Measurements from ENCODE around the gene GYG1. TPM values are rescaled to one million over a fixed set of nuclear protein-coding genes. Genes with fewer than 3 reads are reported as not detected.

The GYG1 gene
- total and polyA plus RNA-seq, 2 of the 8 experiments (the other 6 are each of a cell fraction or from before 2014, with no cell fraction given), result 19.4 to 34.2 TPM

- peaks cover 0 to 9% (median 1%) of the 10 kb centered on the region in 4 experiments; a peak in 1 of 7 replicates for H3K4me1 ChIP-seq (replicated peaks in 1 of 4; ENCODE audit: control insufficient read depth in 3 of 4, insufficient read depth in 4 of 4, low read length in 3 of 4)
- H2AK5ac ChIP-seq (ENCODE audit: low read depth, low read length), result no peak overlapping the region
- H3K23ac ChIP-seq (ENCODE audit: insufficient read length), result no peak overlapping the region
- no peak overlapping the region for H4K91ac ChIP-seq (replicated peaks; ENCODE audit: insufficient read length, low read length)
- no peak overlapping the region for H4K8ac ChIP-seq (ENCODE audit: extremely low read depth, insufficient read depth, low read length)
- H3K4me3 ChIP-seq (ENCODE audit: extremely low read depth in 1 of 4, insufficient read depth in 2 of 4, low read depth in 3 of 4, low read length in 4 of 4), result no peak overlapping the region
- H2BK5ac ChIP-seq (ENCODE audit: low read depth, low read length), result no peak overlapping the region
- no peak for FAIRE-seq
- H4K5ac ChIP-seq (ENCODE audit: insufficient read length, low read depth, low read length), result no peak overlapping the region
- TF ChIP-seq ATF3 (IDR thresholded peaks at IDR 0.05; ENCODE audit: insufficient read depth, low read depth, low read length) (no peak), PHF8 (conservative IDR thresholded peaks at IDR 0.05; ENCODE audit: low read depth, low read length) (no peak), SIX5 (IDR thresholded peaks at IDR 0.05; ENCODE audit: low read depth, low read length) (no peak), RXRA (IDR thresholded peaks at IDR 0.05; ENCODE audit: insufficient read depth, low read depth, low read length) (no peak), SP2 (IDR thresholded peaks at IDR 0.05; ENCODE audit: low read length) (no peak)
- no peak overlapping the region for H3K18ac ChIP-seq (ENCODE audit: extremely low read depth, low read length)
- H3K36me3 ChIP-seq (ENCODE audit: control insufficient read depth in 2 of 4, insufficient read depth in 4 of 4, low read length in 3 of 4), result peaks cover 0 to 3% (median under 1%) of the 10 kb centered on the region in 4 experiments; a peak in 2 of 8 replicates
- no peak overlapping the region for H2BK20ac ChIP-seq (ENCODE audit: low read length)
- 94% methylated on average over 4 of the region's 4 CpGs; no CpG with 5 or more reads in 1 of the 2 experiments for WGBS, 2 experiments (ENCODE audit: extremely low coverage in 1 of 2, insufficient coverage in 1 of 2, insufficient read length in 1 of 2, insufficient replicate concordance in 2 of 2, low coverage in 1 of 2, low lambda C conversion rate in 2 of 2, missing lambda C conversion rate in 1 of 2)
- H3K4me2 ChIP-seq (ENCODE audit: insufficient read depth in 1 of 2, low read depth in 2 of 2, low read length in 2 of 2), result peak overlapping the region in 1 of 2 experiments; percentile 71; a peak in 1 of 4 replicates
- no peak overlapping the region for H3K27ac ChIP-seq (ENCODE audit: low read depth, low read length)
- H2BK15ac ChIP-seq (ENCODE audit: low read length), result no peak overlapping the region
- H4K20me1 ChIP-seq (replicated peaks in 1 of 2; ENCODE audit: control insufficient read depth in 1 of 2, insufficient read depth in 2 of 2, low read length in 2 of 2), result no peaks in the 10 kb centered on the region
- ChIA-PET CTCF (ENCODE audit: partially characterized antibody) (interaction anchor here (0.7 to 1.9 kb wide), 11 partner anchors 8 to 503 kb away, joined by 3 to 9 read pairs (median 3); no protein-coding TSS in a partner anchor), POLR2A (ENCODE audit: partially characterized antibody) (interaction anchor here (1.1 to 2.0 kb wide), 5 partner anchors 9 to 97 kb away, joined by 3 to 5 read pairs (median 4); no protein-coding TSS in a partner anchor)
- H2BK12ac ChIP-seq (ENCODE audit: low read depth, low read length), result no peak overlapping the region
- no peak overlapping the region for H2AFZ ChIP-seq (ENCODE audit: low read length)
- peaks cover 2% of the 10 kb centered on the region; the same call in 1 of the 2 replicates for H3K79me1 ChIP-seq (ENCODE audit: low read depth, low read length)
- no peak overlapping the region for H3K14ac ChIP-seq (ENCODE audit: insufficient read length)
- no peak overlapping the region for H2BK120ac ChIP-seq (replicated peaks; ENCODE audit: low read depth, low read length)
- H3K27me3 ChIP-seq (replicated peaks in 1 of 4; ENCODE audit: control insufficient read depth in 3 of 4, extremely low read depth in 1 of 4, insufficient read depth in 3 of 4, low read length in 3 of 4), result peaks cover 0 to 8% (median 6%) of the 10 kb centered on the region in 4 experiments; a peak in 4 of 7 replicates
- H3K56ac ChIP-seq (replicated peaks; ENCODE audit: insufficient read length, low read depth, low read length), result no peak overlapping the region
- no peak overlapping the region for H3K4ac ChIP-seq (replicated peaks; ENCODE audit: insufficient read length, low read depth, low read length)
- peaks cover 2% of the 10 kb centered on the region; the same call in 1 of the 2 replicates for H3K23me2 ChIP-seq (ENCODE audit: low read depth, low read length)
- no peak overlapping the region for H3K9ac ChIP-seq (replicated peaks in 1 of 4; ENCODE audit: extremely low read depth in 1 of 4, low read depth in 3 of 4, low read length in 3 of 4)
- DNase-seq (ENCODE audit: low read depth in 1 of 2, low spot score in 2 of 2), result no peak
- H3K79me2 ChIP-seq (ENCODE audit: control insufficient read depth in 1 of 2, insufficient read depth in 2 of 2, low read length in 2 of 2), result no peaks in the 10 kb centered on the region
- H3K9me3 ChIP-seq (ENCODE audit: insufficient read depth in 2 of 2, low read depth in 1 of 2, low read length in 1 of 2), result no peaks in the 10 kb centered on the region
Observed at GRCh38 chr3:148990236-148990635, 1.1 kb upstream of the GYG1 start.
